Kidney (tissue), 14 donors: Measurements from ENCODE around the gene UTP25. TPM values are rescaled to one million over a fixed set of nuclear protein-coding genes. Genes with fewer than 3 reads are reported as not detected.

Experiments
- DNase-seq, 5 donors: peaks; one replicate each; pipeline ENCODE4 v3.0.0-alpha.2; 2013 to 2020
- FAIRE-seq: peaks from 2 replicates; lab custom pipeline; 2012; peaks lifted over from hg19 to GRCh38; lab: Jason Lieb, UNC
- H3K27ac ChIP-seq, 2 donors: one replicate each; pipeline ENCODE4 v1.7.0; 2013; ENCODE audit warnings: low read depth in 2 of 2, low read length in 2 of 2, inconsistent platforms in 1 of 2
- H3K27me3 ChIP-seq: one replicate; pipeline ENCODE4 v1.7.1; 2013; ENCODE audit warnings: low read length, inconsistent platforms; ENCODE audit not compliant: control insufficient read depth, insufficient read depth
- H3K36me3 ChIP-seq, 3 donors: one replicate each; pipeline versions ENCODE4 v1.7.0 to v1.7.1; 2013; ENCODE audit warnings: low read length in 3 of 3, control low read depth in 1 of 3, inconsistent platforms in 1 of 3; ENCODE audit not compliant: insufficient read depth in 3 of 3, control insufficient read depth in 2 of 3
- H3K4me1 ChIP-seq, 3 donors: one replicate each; pipeline versions ENCODE4 v1.7.0 to v1.7.1; 2013; ENCODE audit warnings: low read length in 3 of 3, inconsistent platforms in 1 of 3, low read depth in 1 of 3; ENCODE audit not compliant: control insufficient read depth in 2 of 3, insufficient read depth in 2 of 3
- H3K4me3 ChIP-seq, 3 donors: one replicate each; pipeline versions ENCODE4 v1.7.0 to v1.8.1; 2013; ENCODE audit warnings: low read length in 3 of 3, control low read depth in 1 of 3, inconsistent platforms in 1 of 3
- H3K9ac ChIP-seq, 3 donors: one replicate each; pipeline versions ENCODE4 v1.7.0 to v1.7.1; 2013; ENCODE audit warnings: low read length in 3 of 3, control low read depth in 1 of 3, inconsistent platforms in 1 of 3
- H3K9me3 ChIP-seq, 3 donors: one replicate each; pipeline versions ENCODE4 v1.7.0 to v1.7.1; 2013; ENCODE audit warnings: low read length in 3 of 3, control low read depth in 1 of 3, inconsistent platforms in 1 of 3; ENCODE audit not compliant: control insufficient read depth in 2 of 3, insufficient read depth in 1 of 3
- CTCF ChIP-seq: IDR thresholded peaks from 3 replicates; pipeline ENCODE4 v1.5.1; 2012; ENCODE audit warnings: mild to moderate bottlenecking, moderate library complexity, borderline replicate concordance; ENCODE audit not compliant: insufficient read depth; ENCODE audit errors: extremely low read depth
- intact Hi-C: fragments of 100-400 bp; cut with DNase I; formaldehyde crosslinking; loops from one replicate; pipeline ENCODE4 v1.11.1; 2022
- polyA plus RNA-seq: library from polyadenylated mRNA; stranded (reverse); fragments of 350-450 nt; fragmentation: Illumina TruSeq; extraction: RNeasy Lipid Tissue Mini Kit (QIAGEN cat#74804); gene quantifications from one replicate; pipeline ENCODE4 v1.2.3, GENCODE V29; 2014; ENCODE audit warnings: low read depth, low replicate concordance; ENCODE audit not compliant: insufficient read depth
- total RNA-seq: library from RNA; stranded (reverse); fragmentation: NEBNext Ultra II Directional; extraction: Animal tissue kit (Norgen Biotek cat#: 25700); gene quantifications from one replicate; pipeline ENCODE4 v1.2.1, GENCODE V29; 2021
- donor health status: control.
- donor health status: control.
- donor health status: control.
- donor health status: control.
- donor health status: control.
- donor health status: DM: yes; HTN: yes; CAD: no.
- donor health status: Normal renal cell carcinoma (clear cell type).

Gene UTP25
- total and polyA plus RNA-seq, 2 donors from 2014 or later, result 2.0 to 8.9 TPM

GRCh38 chr1:209823143-209824041 lies 4.4 kb upstream of the UTP25 start:
- DNase-seq, result peak in 2 of 5 donors; percentile 51 to 74
- no peak overlapping the region for H3K9ac ChIP-seq

GRCh38 chr1:209825591-209826434 lies 2.0 kb upstream of the UTP25 start:
- H3K36me3 ChIP-seq, result peaks cover 0 to 2% (median 1%) of the 10 kb centered on the region in 3 donors
- peaks cover 0 to 7% (median 0%) of the 10 kb centered on the region in 3 donors for H3K4me1 ChIP-seq
- H3K9ac ChIP-seq, result no peak overlapping the region
- no peaks in the 10 kb centered on the region for H3K9me3 ChIP-seq
- DNase-seq (no peak), FAIRE-seq (no peak)
- no peaks in the 10 kb centered on the region for H3K27me3 ChIP-seq
- no peak for TF ChIP-seq CTCF
- intact Hi-C loops, result no loop called here
- no peak overlapping the region for H3K4me3 ChIP-seq
- no peak overlapping the region for H3K27ac ChIP-seq

More at GRCh38 chr1:209823143-209824041, 4.4 kb upstream of the UTP25 start:
- no peak for FAIRE-seq
- no peaks in the 10 kb centered on the region for H3K36me3 ChIP-seq
- peaks cover 0 to 7% (median 0%) of the 10 kb centered on the region in 3 donors for H3K4me1 ChIP-seq
- no peaks in the 10 kb centered on the region for H3K27me3 ChIP-seq
- H3K4me3 ChIP-seq, result peak overlapping the region in 2 of 3 donors; percentile 19 to 30
- intact Hi-C loops, result no loop called here
- H3K27ac ChIP-seq, result no peak overlapping the region
- no peaks in the 10 kb centered on the region for H3K9me3 ChIP-seq
- TF ChIP-seq CTCF, result peak; percentile 49

GRCh38 chr1:209829716-209830115 lies 1.9 kb downstream of the UTP25 start:
- H3K27me3 ChIP-seq, result no peaks in the 10 kb centered on the region
- H3K27ac ChIP-seq, result no peak overlapping the region
- no peak for DNase-seq
- intact Hi-C loops, result no loop called here
- H3K36me3 ChIP-seq, result peaks cover 6 to 28% (median 20%) of the 10 kb centered on the region in 3 donors
- no peaks in the 10 kb centered on the region for H3K9me3 ChIP-seq
- H3K4me3 ChIP-seq, result no peak overlapping the region
- no peak for FAIRE-seq
- H3K9ac ChIP-seq, result no peak overlapping the region
- H3K4me1 ChIP-seq, result peaks cover 0 to 3% (median 0%) of the 10 kb centered on the region in 3 donors
- TF ChIP-seq CTCF, result no peak
